HFFc6 (cell line): ENCODE results near the gene ZNF556. TPM values are rescaled to one million over a fixed set of nuclear protein-coding genes. Genes with fewer than 3 reads are reported as not detected.

Source experiments
- DNase-seq: peaks from one replicate; pipeline ENCODE4 v3.0.0-alpha.2; 2018
- H3K27ac Mint-ChIP-seq: 2 replicates; pipeline ENCODE4 v1.8.0; 2020; ENCODE audit warnings: mild to moderate bottlenecking, mixed read lengths
- H3K27me3 Mint-ChIP-seq: 2 replicates; pipeline ENCODE4 v1.8.0; 2021; ENCODE audit warnings: mild to moderate bottlenecking, moderate library complexity, mixed read lengths; ENCODE audit not compliant: insufficient read depth
- H3K36me3 Mint-ChIP-seq: 2 replicates; pipeline ENCODE4 v1.8.0; 2021; ENCODE audit warnings: low read depth, mixed read lengths
- H3K4me1 Mint-ChIP-seq: 2 replicates; pipeline ENCODE4 v1.8.0; 2020; ENCODE audit warnings: low read depth, mixed read lengths
- H3K4me3 Mint-ChIP-seq: 2 replicates; pipeline ENCODE4 v1.8.0; 2020; ENCODE audit warnings: mild to moderate bottlenecking, moderate library complexity, mixed read lengths
- H3K9me3 Mint-ChIP-seq: 2 replicates; pipeline ENCODE4 v1.8.0; 2020; ENCODE audit warnings: mild to moderate bottlenecking, mixed read lengths
- total RNA-seq, 6 experiments: library from RNA; stranded (reverse); fragmentation: NEBNext Ultra II Directional; extraction: Animal tissue kit (Norgen Biotek cat#: 25700); gene quantifications; 2 replicates in 1 of 6; 3 replicates in 5 of 6; pipeline ENCODE4 v1.2.3, GENCODE V29; 2021
- TF ChIP-seq, protein P1 (sequence below): fragments of 200-600 bp; sonication (generic); IDR thresholded peaks from 2 replicates; pipeline ENCODE4 v1.5.0; 2021; ENCODE audit warnings: antibody characterized with exemption, mild to moderate bottlenecking

The ZNF556 gene
- total RNA-seq, 6 experiments from 2014 or later, result not detected

DNA sequence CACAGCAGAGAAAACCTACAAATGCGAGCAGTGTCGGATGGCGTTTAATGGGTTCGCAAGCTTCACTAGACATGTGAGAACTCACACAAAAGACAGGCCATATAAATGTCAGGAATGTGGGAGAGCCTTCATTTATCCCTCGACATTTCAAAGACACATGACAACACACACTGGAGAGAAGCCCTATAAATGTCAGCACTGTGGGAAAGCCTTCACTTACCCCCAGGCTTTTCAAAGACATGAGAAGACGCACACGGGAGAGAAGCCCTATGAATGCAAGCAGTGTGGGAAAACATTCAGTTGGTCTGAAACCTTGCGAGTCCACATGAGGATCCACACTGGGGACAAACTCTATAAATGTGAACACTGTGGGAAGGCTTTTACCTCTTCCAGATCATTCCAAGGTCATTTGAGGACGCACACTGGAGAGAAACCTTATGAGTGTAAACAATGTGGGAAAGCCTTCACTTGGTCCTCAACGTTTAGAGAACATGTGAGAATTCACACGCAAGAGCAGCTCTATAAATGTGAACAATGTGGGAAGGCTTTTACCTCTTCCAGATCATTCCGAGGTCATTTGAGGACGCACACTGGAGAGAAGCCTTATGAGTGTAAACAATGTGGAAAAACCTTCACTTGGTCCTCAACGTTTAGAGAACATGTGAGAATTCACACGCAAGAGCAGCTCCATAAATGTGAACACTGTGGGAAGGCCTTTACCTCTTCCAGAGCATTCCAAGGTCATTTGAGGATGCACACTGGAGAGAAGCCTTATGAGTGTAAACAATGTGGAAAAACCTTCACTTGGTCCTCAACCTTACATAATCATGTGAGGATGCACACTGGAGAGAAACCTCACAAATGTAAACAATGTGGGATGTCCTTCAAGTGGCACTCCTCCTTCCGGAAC, 50.4 kb downstream of the ZNF556 start:
- H3K36me3 Mint-ChIP-seq, result peaks cover 61% of the 10 kb centered on the region
- DNase-seq, result no peak
- TF ChIP-seq, protein P1, sequence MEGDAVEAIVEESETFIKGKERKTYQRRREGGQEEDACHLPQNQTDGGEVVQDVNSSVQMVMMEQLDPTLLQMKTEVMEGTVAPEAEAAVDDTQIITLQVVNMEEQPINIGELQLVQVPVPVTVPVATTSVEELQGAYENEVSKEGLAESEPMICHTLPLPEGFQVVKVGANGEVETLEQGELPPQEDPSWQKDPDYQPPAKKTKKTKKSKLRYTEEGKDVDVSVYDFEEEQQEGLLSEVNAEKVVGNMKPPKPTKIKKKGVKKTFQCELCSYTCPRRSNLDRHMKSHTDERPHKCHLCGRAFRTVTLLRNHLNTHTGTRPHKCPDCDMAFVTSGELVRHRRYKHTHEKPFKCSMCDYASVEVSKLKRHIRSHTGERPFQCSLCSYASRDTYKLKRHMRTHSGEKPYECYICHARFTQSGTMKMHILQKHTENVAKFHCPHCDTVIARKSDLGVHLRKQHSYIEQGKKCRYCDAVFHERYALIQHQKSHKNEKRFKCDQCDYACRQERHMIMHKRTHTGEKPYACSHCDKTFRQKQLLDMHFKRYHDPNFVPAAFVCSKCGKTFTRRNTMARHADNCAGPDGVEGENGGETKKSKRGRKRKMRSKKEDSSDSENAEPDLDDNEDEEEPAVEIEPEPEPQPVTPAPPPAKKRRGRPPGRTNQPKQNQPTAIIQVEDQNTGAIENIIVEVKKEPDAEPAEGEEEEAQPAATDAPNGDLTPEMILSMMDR, result no peak
- H3K9me3 Mint-ChIP-seq, result peaks cover 73% of the 10 kb centered on the region
- H3K27me3 Mint-ChIP-seq, result no peaks in the 10 kb centered on the region; the same call in none of the 2 replicates
- H3K4me3 Mint-ChIP-seq, result no peak overlapping the region
- no peaks in the 10 kb centered on the region for H3K4me1 Mint-ChIP-seq
- H3K27ac Mint-ChIP-seq, result no peak overlapping the region

DNA sequence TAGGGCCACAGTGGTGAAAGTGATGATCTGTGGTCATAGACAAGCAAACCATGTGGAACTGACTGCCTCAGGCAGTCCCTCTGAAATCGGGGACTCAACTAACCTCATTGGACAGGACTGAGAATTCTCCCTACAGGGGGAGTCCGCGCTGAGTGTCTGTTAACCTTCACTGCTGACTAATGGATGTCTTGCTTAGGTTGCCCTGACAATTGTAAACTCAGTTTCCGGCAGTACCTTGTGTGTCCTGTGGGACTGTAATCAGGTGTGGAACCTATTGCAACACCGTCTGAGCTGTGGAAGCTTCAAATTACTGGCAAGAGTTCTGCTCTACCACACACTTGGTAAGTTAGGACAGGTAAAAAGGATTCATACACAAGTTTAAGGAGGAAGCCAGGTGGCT, 55.9 kb downstream of the ZNF556 start:
- peaks cover 30% of the 10 kb centered on the region for H3K9me3 Mint-ChIP-seq
- H3K4me1 Mint-ChIP-seq, result peaks cover 7% of the 10 kb centered on the region; the same call in 1 of the 2 replicates
- no peak overlapping the region for H3K4me3 Mint-ChIP-seq
- TF ChIP-seq, protein P1, result peak; percentile 4; the same call in 1 of the 2 replicates
- no peak overlapping the region for H3K27ac Mint-ChIP-seq
- no peaks in the 10 kb centered on the region; the same call in 1 of the 2 replicates for H3K27me3 Mint-ChIP-seq
- peak; percentile 7 for DNase-seq
- H3K36me3 Mint-ChIP-seq, result peaks cover 30% of the 10 kb centered on the region

DNA sequence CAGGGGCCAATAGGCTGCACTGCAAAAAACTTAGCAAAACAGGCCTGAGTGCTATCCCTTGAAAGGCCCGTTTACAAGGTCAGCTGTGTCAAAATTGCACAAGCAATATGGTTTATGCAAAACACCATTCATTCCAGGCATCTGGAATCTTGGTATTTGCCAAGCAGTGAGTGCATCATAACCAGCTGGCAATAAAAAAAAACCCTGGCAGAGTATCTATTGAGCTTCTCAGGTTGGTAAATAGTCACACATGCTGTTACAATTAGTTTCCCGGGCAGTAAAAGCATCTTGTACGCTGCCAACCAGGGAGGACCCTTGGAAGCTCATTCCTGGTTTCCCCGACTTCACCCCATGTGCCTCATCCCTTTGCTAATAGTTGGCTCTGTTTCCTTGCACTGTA, 56.4 kb downstream of the ZNF556 start:
- peak; percentile 25 for DNase-seq
- H3K27me3 Mint-ChIP-seq, result no peaks in the 10 kb centered on the region; the same call in 1 of the 2 replicates
- peaks cover 26% of the 10 kb centered on the region for H3K36me3 Mint-ChIP-seq
- H3K4me1 Mint-ChIP-seq, result peaks cover 7% of the 10 kb centered on the region; the same call in 1 of the 2 replicates
- TF ChIP-seq, protein P1, result no peak
- H3K4me3 Mint-ChIP-seq, result no peak overlapping the region
- no peak overlapping the region for H3K27ac Mint-ChIP-seq
- H3K9me3 Mint-ChIP-seq, result peaks cover 24% of the 10 kb centered on the region

DNA sequence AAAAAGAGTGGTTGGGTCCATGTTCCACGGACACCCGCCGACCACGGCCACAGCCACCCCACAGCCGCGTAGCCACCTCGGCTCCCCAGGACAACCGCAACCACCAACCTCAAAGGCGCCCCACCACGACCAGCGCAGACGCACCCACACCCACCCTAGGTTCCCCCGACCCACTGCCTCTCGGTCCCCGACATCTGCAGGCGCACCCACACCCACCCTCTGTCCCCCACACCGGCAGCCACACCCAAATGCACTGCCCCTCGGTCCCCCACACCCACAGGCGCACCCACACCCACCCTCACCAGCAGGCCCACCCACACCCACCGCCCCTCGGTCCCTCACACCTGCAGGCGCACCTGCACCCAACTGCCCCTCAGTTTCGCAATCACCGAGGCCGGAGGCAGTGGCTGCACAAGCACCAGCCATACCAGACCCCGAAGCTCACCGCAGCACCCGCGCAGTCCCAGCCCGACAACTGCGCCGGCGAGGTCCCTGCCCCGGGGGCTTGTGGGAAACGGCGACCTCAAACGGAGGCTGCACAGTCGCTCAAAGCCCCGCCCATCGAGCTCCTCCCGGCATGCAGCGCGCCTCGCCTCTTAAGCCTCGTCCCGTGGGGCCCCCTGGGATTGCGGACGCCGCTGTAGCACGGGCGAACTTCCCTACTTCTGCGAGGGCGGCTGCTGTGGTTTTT, 59.4 kb downstream of the ZNF556 start:
- Mint-ChIP-seq H3K4me1 (peaks cover 7% of the 10 kb centered on the region; the same call in 1 of the 2 replicates), H3K27me3 (no peaks in the 10 kb centered on the region), H3K27ac (no peak overlapping the region), H3K36me3 (peaks cover 22% of the 10 kb centered on the region), H3K4me3 (no peak overlapping the region), H3K9me3 (peaks cover 29% of the 10 kb centered on the region)
- TF ChIP-seq, protein P1, result no peak
- DNase-seq, result no peak

DNA sequence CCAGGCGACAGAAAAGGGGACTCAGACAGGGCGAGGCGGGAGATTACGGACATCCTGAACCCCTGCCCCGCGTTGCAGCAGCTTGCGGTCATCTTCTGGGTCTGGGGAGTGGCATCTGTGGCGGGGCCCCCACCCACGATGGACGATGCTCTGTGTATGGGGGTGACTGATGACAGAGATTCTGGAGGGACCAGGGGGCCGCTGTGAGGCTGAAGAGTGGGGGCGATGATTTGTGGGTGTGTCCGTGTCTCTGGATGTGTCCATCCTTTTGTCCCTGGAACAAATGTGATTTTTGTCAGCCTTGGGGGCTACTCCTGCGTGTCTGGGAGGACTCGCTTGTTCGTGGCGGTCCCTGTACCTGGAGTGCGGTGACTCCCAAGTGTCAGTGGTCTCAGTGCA, 59.9 kb downstream of the ZNF556 start:
- H3K9me3 Mint-ChIP-seq, result peaks cover 33% of the 10 kb centered on the region
- H3K36me3 Mint-ChIP-seq, result peaks cover 25% of the 10 kb centered on the region
- no peaks in the 10 kb centered on the region for H3K27me3 Mint-ChIP-seq
- no peak overlapping the region for H3K4me3 Mint-ChIP-seq
- TF ChIP-seq, protein P1, result no peak
- no peak for DNase-seq
- H3K27ac Mint-ChIP-seq, result no peak overlapping the region
- peaks cover 7% of the 10 kb centered on the region; the same call in 1 of the 2 replicates for H3K4me1 Mint-ChIP-seq

Other genes with a start within 250 kb of the ZNF556 start
- under 1 TPM in 5 of 6 experiments, not detected in 1; 0.09 to 0.29 (median 0.11) TPM for gene GNG7, start 164.6 kb upstream of the ZNF556 start, total RNA-seq
- gene DIRAS1, start 146.0 kb upstream of the ZNF556 start, total RNA-seq, result 10 to 100 TPM; 10.6 to 21.6 (median 12.7) TPM
- gene SLC39A3, start 127.3 kb upstream of the ZNF556 start, total RNA-seq, result 10 to 100 TPM; 39.2 to 49.1 (median 42.5) TPM
- 10 to 100 TPM; 60.7 to 68.1 (median 62.8) TPM for gene SGTA, start 84.1 kb upstream of the ZNF556 start, total RNA-seq
- 100 to 1,000 TPM in 1 of 6 experiments, 10 to 100 TPM in 5; 83.7 to 114 (median 94.3) TPM for gene THOP1, start 81.8 kb upstream of the ZNF556 start, total RNA-seq
- gene ZNF554, start 47.5 kb upstream of the ZNF556 start, total RNA-seq, result 1 to 10 TPM; 1.6 to 2.4 (median 2.2) TPM
- 1 to 10 TPM; 3.7 to 5.6 (median 3.8) TPM for gene ZNF555, start 25.9 kb upstream of the ZNF556 start, total RNA-seq
- gene ZNF57, start 33.6 kb downstream of the ZNF556 start, total RNA-seq, result 1 to 10 TPM; 1.7 to 2.4 (median 1.8) TPM
- gene ZNF77, start 77.6 kb downstream of the ZNF556 start, total RNA-seq, result 1 to 10 TPM; 1.7 to 2.6 (median 2.2) TPM
- gene TLE6, start 110.2 kb downstream of the ZNF556 start, total RNA-seq, result 1 to 10 TPM in 5 of 6 experiments, under 1 TPM in 1; 0.82 to 3.0 (median 1.2) TPM
- under 1 TPM in 4 of 6 experiments, not detected in 2; 0.15 to 0.67 (median 0.46) TPM for gene TLE2, start 161.9 kb downstream of the ZNF556 start, total RNA-seq
- 100 to 1,000 TPM; 332 to 383 (median 356) TPM for gene TLE5, start 195.2 kb downstream of the ZNF556 start, total RNA-seq
- gene GNA11, start 227.0 kb downstream of the ZNF556 start, total RNA-seq, result 10 to 100 TPM; 72.0 to 86.0 (median 77.6) TPM